ENCODE measurements around the gene PLCD1. TPM values are rescaled to one million over a fixed set of nuclear protein-coding genes. Genes with fewer than 3 reads are reported as not detected.
A peak's percentile ranks its signal among the peaks of the same experiment; 100 is the strongest.

PLCD1 gene
- total RNA-seq, 4 donors from 2014 or later, result 9.7 to 41.5 (median 27.2) TPM

GRCh38 chr3:38002940-38003339 lies 26.5 kb downstream of the PLCD1 start:
- H3K36me3 ChIP-seq, result no peaks in the 10 kb centered on the region
- intact Hi-C loops (cut with DNase I; ENCODE audit: low total_unique reads), result loop anchor here (10.0 kb wide), 1 partner anchor 148 kb away; no protein-coding TSS in a partner anchor
- no peaks in the 10 kb centered on the region for H3K27me3 ChIP-seq
- DNase-seq, result no peak
- no peak for TF ChIP-seq POLR2A (IDR thresholded peaks at IDR 0.05)
- no peak overlapping the region for H3K4me3 ChIP-seq
- H3K4me1 ChIP-seq, result peaks cover 3 to 5% of the 10 kb centered on the region in 2 donors
- H3K27ac ChIP-seq, result peak overlapping the region in 1 of 2 donors; percentile 40
- no peaks in the 10 kb centered on the region for H3K9me3 ChIP-seq

GRCh38 chr3:38002291-38002876 lies 27.1 kb downstream of the PLCD1 start:
- H3K9me3 ChIP-seq, result no peaks in the 10 kb centered on the region
- intact Hi-C loops (cut with DNase I; ENCODE audit: low total_unique reads), result loop anchor here (10.0 kb wide), 1 partner anchor 148 kb away; no protein-coding TSS in a partner anchor
- TF ChIP-seq POLR2A (IDR thresholded peaks at IDR 0.05), result no peak
- TF ChIP-seq, protein P1, sequence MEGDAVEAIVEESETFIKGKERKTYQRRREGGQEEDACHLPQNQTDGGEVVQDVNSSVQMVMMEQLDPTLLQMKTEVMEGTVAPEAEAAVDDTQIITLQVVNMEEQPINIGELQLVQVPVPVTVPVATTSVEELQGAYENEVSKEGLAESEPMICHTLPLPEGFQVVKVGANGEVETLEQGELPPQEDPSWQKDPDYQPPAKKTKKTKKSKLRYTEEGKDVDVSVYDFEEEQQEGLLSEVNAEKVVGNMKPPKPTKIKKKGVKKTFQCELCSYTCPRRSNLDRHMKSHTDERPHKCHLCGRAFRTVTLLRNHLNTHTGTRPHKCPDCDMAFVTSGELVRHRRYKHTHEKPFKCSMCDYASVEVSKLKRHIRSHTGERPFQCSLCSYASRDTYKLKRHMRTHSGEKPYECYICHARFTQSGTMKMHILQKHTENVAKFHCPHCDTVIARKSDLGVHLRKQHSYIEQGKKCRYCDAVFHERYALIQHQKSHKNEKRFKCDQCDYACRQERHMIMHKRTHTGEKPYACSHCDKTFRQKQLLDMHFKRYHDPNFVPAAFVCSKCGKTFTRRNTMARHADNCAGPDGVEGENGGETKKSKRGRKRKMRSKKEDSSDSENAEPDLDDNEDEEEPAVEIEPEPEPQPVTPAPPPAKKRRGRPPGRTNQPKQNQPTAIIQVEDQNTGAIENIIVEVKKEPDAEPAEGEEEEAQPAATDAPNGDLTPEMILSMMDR (IDR thresholded peaks at IDR 0.05), result no peak
- H3K36me3 ChIP-seq, result no peaks in the 10 kb centered on the region
- no peak overlapping the region for H3K27ac ChIP-seq
- no peak overlapping the region for H3K4me3 ChIP-seq
- H3K4me1 ChIP-seq, result peaks cover 3 to 5% of the 10 kb centered on the region in 2 donors
- DNase-seq, result no peak
- H3K27me3 ChIP-seq, result no peaks in the 10 kb centered on the region

DNA sequence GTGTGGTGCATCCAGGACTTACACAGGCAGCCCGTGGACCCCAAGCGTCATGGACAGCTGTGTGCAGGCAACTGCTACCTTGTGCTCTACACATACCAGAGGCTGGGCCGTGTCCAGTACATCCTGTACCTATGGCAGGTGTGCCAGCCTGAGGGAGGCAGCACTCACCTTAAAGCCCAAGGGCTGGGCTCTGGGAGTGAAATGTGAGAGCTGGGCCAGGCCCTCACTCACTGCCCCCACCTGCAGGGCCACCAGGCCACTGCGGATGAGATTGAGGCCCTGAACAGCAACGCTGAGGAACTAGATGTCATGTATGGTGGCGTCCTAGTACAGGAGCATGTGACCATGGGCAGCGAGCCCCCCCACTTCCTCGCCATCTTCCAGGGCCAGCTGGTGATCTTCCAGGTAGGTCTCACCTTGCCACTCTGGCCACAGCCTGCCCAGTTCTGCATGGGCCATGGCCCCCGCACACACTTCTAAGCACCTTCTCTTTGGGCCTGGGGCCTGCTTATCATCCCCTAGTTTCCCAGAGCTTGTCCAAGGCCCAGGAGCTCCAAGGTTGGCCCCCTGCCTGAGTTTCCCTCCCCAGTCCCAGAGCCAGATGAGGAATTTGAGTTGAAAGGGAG lies 27.9 kb downstream of the PLCD1 start:
- DNase-seq, result peak; percentile 18 to 19
- H3K27ac ChIP-seq, result no peak overlapping the region
- intact Hi-C loops (cut with DNase I; ENCODE audit: low total_unique reads), result loop anchor here (10.0 kb wide), 1 partner anchor 147 kb away; no protein-coding TSS in a partner anchor
- H3K36me3 ChIP-seq, result no peaks in the 10 kb centered on the region
- TF ChIP-seq, protein P1 (IDR thresholded peaks at IDR 0.05), result no peak
- TF ChIP-seq POLR2A (IDR thresholded peaks at IDR 0.05), result no peak
- H3K27me3 ChIP-seq, result no peaks in the 10 kb centered on the region
- H3K9me3 ChIP-seq, result no peaks in the 10 kb centered on the region
- no peak overlapping the region for H3K4me3 ChIP-seq
- peaks cover 3 to 5% of the 10 kb centered on the region in 2 donors for H3K4me1 ChIP-seq

GRCh38 chr3:38000965-38001455 lies 28.4 kb downstream of the PLCD1 start:
- TF ChIP-seq POLR2A (IDR thresholded peaks at IDR 0.05), result no peak
- TF ChIP-seq, protein P1 (IDR thresholded peaks at IDR 0.05), result no peak
- H3K27me3 ChIP-seq, result no peaks in the 10 kb centered on the region
- H3K4me3 ChIP-seq, result no peak overlapping the region
- H3K27ac ChIP-seq, result no peak overlapping the region
- no peaks in the 10 kb centered on the region for H3K9me3 ChIP-seq
- peaks cover 3 to 5% of the 10 kb centered on the region in 2 donors for H3K4me1 ChIP-seq
- intact Hi-C loops (cut with DNase I; ENCODE audit: low total_unique reads), result loop anchor here (10.0 kb wide), 1 partner anchor 146 kb away; no protein-coding TSS in a partner anchor
- no peaks in the 10 kb centered on the region for H3K36me3 ChIP-seq
- peak in 1 of 2 donors; percentile 10 for DNase-seq

DNA sequence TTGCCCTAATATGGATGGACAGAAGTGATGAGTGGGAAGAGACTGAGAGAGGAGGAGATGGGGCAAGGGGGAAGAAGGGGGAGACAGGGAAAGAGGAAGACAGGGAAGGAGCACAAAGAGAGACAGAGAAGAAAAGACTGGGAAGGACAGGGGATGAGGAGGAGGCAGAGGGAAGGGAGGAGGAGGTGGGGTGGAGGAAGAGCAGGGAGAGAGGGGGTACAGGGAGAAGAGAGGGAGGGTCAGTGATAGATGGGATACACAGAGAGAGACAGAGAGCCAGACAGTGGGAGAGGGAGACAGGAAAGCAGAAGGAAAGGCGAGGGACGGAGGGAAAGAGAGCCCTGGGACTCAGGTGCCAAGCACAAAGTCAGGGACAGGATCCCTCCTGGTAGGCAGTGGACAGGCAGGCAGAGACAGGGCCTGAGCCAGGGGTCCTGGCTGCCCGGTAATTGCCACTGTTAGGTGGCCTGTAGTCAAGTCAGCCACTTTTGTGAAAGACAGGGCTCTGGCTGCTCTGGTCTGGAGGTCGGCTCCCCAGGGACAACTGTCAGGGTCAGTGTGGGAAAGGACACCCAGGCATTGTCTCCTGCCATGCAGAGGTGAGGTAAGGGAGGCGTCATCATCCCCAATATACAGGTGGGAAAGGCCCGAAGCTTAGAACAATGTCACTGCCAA lies 29.1 kb downstream of the PLCD1 start:
- Histone ChIP-seq H3K27ac (no peak overlapping the region), H3K9me3 (no peaks in the 10 kb centered on the region), H3K4me3 (no peak overlapping the region), H3K4me1 (peaks cover 3 to 5% of the 10 kb centered on the region in 2 donors), H3K27me3 (no peaks in the 10 kb centered on the region), H3K36me3 (no peaks in the 10 kb centered on the region)
- peak in 1 of 2 donors; percentile 14 for DNase-seq
- TF ChIP-seq, protein P1 (IDR thresholded peaks at IDR 0.05), result no peak
- TF ChIP-seq POLR2A (IDR thresholded peaks at IDR 0.05), result no peak
- intact Hi-C loops (cut with DNase I; ENCODE audit: low total_unique reads), result loop anchor here (10.0 kb wide), 1 partner anchor 146 kb away; no protein-coding TSS in a partner anchor

Measured in uterus (tissue), 4 donors.